A673 (cell line): ENCODE results near the gene BACH2. TPM values are rescaled to one million over a fixed set of nuclear protein-coding genes. Genes with fewer than 3 reads are reported as not detected.

Source experiments
- BruUV-seq: library from RNA; stranded (reverse); fragments of 400-500 nt; replicated peaks from 2 replicates; lab custom pipeline; 2021; lab: Mats Ljungman, UMichigan
- CTCF ChIA-PET: fragments of 300-600 bp; sonication (Branson Sonifier 250); formaldehyde crosslinking; loops from one replicate; lab custom pipeline; 2022; ENCODE audit warnings: antibody characterized with exemption; lab: Charles Lee
- POLR2A ChIA-PET: fragments of 300-600 bp; sonication (Branson Sonifier 250); formaldehyde crosslinking; loops from one replicate; lab custom pipeline; 2022; ENCODE audit warnings: antibody characterized with exemption; ENCODE audit not compliant: low non-redundant PET; lab: Charles Lee
- DNase-seq: peaks from one replicate; pipeline ENCODE4 v3.0.0-alpha.2; 2015; ENCODE audit warnings: low spot score
- H3K27ac ChIP-seq: fragments of 200-600 bp; sonication (generic); 2 replicates; pipeline ENCODE4 v1.5.1; 2016; ENCODE audit warnings: mixed run types, low read depth, mild to moderate bottlenecking, mixed read lengths, antibody characterized with exemption, low read length; ENCODE audit not compliant: poor library complexity, severe bottlenecking
- H3K27me3 ChIP-seq: fragments of 200-600 bp; sonication (generic); replicated peaks from 2 replicates; pipeline ENCODE4 v1.6.1; 2017; ENCODE audit warnings: mixed run types, low read depth, mild to moderate bottlenecking, mixed read lengths, antibody characterized with exemption, low read length; ENCODE audit not compliant: insufficient read depth, poor library complexity
- H3K36me3 ChIP-seq: fragments of 200-600 bp; sonication (generic); 2 replicates; pipeline ENCODE4 v1.6.1; 2016; ENCODE audit warnings: mixed run types, mild to moderate bottlenecking, mixed read lengths, antibody characterized with exemption, low read length; ENCODE audit not compliant: insufficient read depth, poor library complexity, severe bottlenecking
- H3K4me1 ChIP-seq: fragments of 200-600 bp; sonication (generic); 2 replicates; pipeline ENCODE4 v1.6.1; 2017; ENCODE audit warnings: mixed run types, mild to moderate bottlenecking, mixed read lengths, antibody characterized with exemption, low read length; ENCODE audit not compliant: insufficient read depth, poor library complexity, severe bottlenecking
- H3K4me3 ChIP-seq: fragments of 200-600 bp; sonication (generic); 2 replicates; pipeline ENCODE4 v1.5.1; 2016; ENCODE audit warnings: low read depth, mixed run types, mild to moderate bottlenecking, mixed read lengths, low read length; ENCODE audit not compliant: poor library complexity, severe bottlenecking
- H3K9me3 ChIP-seq: fragments of 200-600 bp; sonication (generic); 2 replicates; pipeline ENCODE4 v1.6.1; 2016; ENCODE audit warnings: mixed run types, low read depth, mild to moderate bottlenecking, mixed read lengths, antibody characterized with exemption, low read length; ENCODE audit not compliant: poor library complexity, severe bottlenecking
- EZH2 ChIP-seq: fragments of 200-600 bp; sonication (generic); IDR thresholded peaks from 2 replicates; pipeline ENCODE4 v1.6.1; 2017; ENCODE audit warnings: borderline replicate concordance, low read depth, mild to moderate bottlenecking, mixed read lengths, antibody characterized with exemption, low read length; ENCODE audit not compliant: poor library complexity, severe bottlenecking
- intact Hi-C: fragments of 100-400 bp; cut with micrococcal nuclease; formaldehyde crosslinking; loops from one replicate; pipeline ENCODE4 v1.10.0; 2022; ENCODE audit not compliant: unreplicated experiment
- total RNA-seq: library from RNA; stranded (reverse); gene quantifications from 2 replicates; pipeline ENCODE4 v1.2.3, GENCODE V29; 2021
- TF ChIP-seq, protein P1 (sequence below): fragments of 300-800, 200-600 bp; sonication (generic); conservative IDR thresholded peaks from 2 replicates; pipeline ENCODE4 v1.5.1; 2017; ENCODE audit warnings: low read depth, mild to moderate bottlenecking, antibody characterized with exemption, low read length, moderate library complexity, mixed read lengths

The BACH2 gene
- total RNA-seq, 1 experiment from 2014 or later: 0.37 TPM

- POLR2A ChIA-PET: no interaction called here
- Histone ChIP-seq H3K36me3 (no peaks in the 10 kb centered on the region), H3K27me3 (peaks cover 68% of the 10 kb centered on the region), H3K4me1 (no peaks in the 10 kb centered on the region), H3K9me3 (no peaks in the 10 kb centered on the region), H3K4me3 (no peak overlapping the region), H3K27ac (no peak overlapping the region)
- BruUV-seq: no TSS peak
- intact Hi-C loops: no loop called here
- no peak for DNase-seq
- TF ChIP-seq, protein P1, sequence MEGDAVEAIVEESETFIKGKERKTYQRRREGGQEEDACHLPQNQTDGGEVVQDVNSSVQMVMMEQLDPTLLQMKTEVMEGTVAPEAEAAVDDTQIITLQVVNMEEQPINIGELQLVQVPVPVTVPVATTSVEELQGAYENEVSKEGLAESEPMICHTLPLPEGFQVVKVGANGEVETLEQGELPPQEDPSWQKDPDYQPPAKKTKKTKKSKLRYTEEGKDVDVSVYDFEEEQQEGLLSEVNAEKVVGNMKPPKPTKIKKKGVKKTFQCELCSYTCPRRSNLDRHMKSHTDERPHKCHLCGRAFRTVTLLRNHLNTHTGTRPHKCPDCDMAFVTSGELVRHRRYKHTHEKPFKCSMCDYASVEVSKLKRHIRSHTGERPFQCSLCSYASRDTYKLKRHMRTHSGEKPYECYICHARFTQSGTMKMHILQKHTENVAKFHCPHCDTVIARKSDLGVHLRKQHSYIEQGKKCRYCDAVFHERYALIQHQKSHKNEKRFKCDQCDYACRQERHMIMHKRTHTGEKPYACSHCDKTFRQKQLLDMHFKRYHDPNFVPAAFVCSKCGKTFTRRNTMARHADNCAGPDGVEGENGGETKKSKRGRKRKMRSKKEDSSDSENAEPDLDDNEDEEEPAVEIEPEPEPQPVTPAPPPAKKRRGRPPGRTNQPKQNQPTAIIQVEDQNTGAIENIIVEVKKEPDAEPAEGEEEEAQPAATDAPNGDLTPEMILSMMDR: no peak
- no peak for TF ChIP-seq EZH2
- CTCF ChIA-PET: no interaction called here
Measured at GRCh38 chr6:90074161-90074850, 222.3 kb downstream of the BACH2 start.

DNA sequence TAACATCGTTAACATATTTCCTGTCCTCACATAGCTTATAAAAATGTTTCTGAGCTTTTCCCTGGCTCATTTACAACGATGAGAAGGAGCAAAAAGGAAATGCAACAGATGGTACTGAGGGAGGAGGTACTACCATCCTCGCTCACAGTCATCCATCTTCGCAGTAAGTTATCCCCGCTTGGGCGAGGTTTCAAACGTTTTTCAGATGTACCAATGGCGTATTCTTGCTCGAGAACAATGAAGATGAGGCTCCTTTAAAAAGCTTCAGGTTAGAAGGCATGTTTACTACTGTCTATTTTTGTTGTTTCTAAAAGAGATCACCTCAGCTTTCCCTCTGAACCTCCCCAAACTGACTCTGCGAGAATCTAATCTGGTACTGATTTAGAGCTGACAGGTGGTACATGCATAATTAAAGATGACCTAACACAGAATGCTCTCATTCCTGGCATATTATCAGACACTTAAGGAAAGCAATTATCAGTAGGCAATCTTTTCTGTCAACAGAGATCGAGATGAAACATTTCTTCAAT lies 223.6 kb downstream of the BACH2 start:
- intact Hi-C loops: no loop called here
- no peaks in the 10 kb centered on the region for H3K4me1 ChIP-seq
- DNase-seq: no peak
- CTCF ChIA-PET: no interaction called here
- H3K27me3 ChIP-seq: peaks cover 65% of the 10 kb centered on the region
- no TSS peak for BruUV-seq
- H3K4me3 ChIP-seq: no peak overlapping the region
- no peaks in the 10 kb centered on the region for H3K9me3 ChIP-seq
- H3K36me3 ChIP-seq: no peaks in the 10 kb centered on the region
- POLR2A ChIA-PET: no interaction called here
- no peak for TF ChIP-seq EZH2
- TF ChIP-seq, protein P1: no peak
- H3K27ac ChIP-seq: no peak overlapping the region

- Histone ChIP-seq H3K36me3 (no peaks in the 10 kb centered on the region), H3K27ac (no peak overlapping the region), H3K27me3 (peaks cover 60% of the 10 kb centered on the region), H3K4me1 (no peaks in the 10 kb centered on the region), H3K9me3 (no peaks in the 10 kb centered on the region), H3K4me3 (no peak overlapping the region)
- no TSS peak for BruUV-seq
- ChIA-PET CTCF (no interaction called here), POLR2A (no interaction called here)
- intact Hi-C loops: no loop called here
- DNase-seq: no peak
- no peak for TF ChIP-seq EZH2
- TF ChIP-seq, protein P1: no peak
Measured at GRCh38 chr6:90072501-90072900, 224.1 kb downstream of the BACH2 start.
